WI38 (cell line): ENCODE results near the gene C1orf198.

Source experiments
- H3K4me3 ChIP-seq: 2 replicates; pipeline ENCODE4 v1.5.1; 2011; ENCODE audit warnings: low read depth, mild to moderate bottlenecking, control low read depth, low read length
- TF ChIP-seq, protein P1 (sequence below): IDR thresholded peaks from 2 replicates; pipeline ENCODE4 v1.5.1; 2012; ENCODE audit warnings: low read depth, mild to moderate bottlenecking, control low read depth, low read length

Gene C1orf198

GRCh38 chr1:230844561-230844960 lies 23.8 kb downstream of the C1orf198 start:
- H3K4me3 ChIP-seq: no peak overlapping the region
- TF ChIP-seq, protein P1, sequence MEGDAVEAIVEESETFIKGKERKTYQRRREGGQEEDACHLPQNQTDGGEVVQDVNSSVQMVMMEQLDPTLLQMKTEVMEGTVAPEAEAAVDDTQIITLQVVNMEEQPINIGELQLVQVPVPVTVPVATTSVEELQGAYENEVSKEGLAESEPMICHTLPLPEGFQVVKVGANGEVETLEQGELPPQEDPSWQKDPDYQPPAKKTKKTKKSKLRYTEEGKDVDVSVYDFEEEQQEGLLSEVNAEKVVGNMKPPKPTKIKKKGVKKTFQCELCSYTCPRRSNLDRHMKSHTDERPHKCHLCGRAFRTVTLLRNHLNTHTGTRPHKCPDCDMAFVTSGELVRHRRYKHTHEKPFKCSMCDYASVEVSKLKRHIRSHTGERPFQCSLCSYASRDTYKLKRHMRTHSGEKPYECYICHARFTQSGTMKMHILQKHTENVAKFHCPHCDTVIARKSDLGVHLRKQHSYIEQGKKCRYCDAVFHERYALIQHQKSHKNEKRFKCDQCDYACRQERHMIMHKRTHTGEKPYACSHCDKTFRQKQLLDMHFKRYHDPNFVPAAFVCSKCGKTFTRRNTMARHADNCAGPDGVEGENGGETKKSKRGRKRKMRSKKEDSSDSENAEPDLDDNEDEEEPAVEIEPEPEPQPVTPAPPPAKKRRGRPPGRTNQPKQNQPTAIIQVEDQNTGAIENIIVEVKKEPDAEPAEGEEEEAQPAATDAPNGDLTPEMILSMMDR: no peak

- no peak overlapping the region for H3K4me3 ChIP-seq
- TF ChIP-seq, protein P1: no peak
These were observed 24.6 kb downstream of the C1orf198 start for GRCh38 chr1:230843503-230844309.

GRCh38 chr1:230842801-230843200 lies 25.5 kb downstream of the C1orf198 start:
- TF ChIP-seq, protein P1: no peak
- no peak overlapping the region for H3K4me3 ChIP-seq

DNA sequence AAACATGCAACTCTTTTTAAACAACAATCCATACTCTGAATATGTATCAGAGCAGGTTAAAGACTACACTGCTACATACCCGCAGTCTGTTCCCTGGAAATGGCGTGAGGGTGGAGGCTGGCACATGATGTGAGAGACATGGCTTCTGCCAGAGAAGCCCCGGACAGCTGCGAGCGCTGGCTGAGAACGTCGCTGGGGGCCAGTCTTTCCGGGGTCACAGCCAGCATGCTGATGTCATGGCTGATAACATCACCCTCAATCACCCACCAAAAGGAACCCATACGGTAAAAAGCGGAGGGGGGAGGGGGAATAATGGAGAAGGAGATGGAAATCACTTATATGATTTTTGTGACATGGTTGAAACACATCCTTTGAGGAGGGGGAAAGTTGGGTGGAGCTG lies 29.1 kb downstream of the C1orf198 start:
- H3K4me3 ChIP-seq: no peak overlapping the region
- TF ChIP-seq, protein P1: no peak

DNA sequence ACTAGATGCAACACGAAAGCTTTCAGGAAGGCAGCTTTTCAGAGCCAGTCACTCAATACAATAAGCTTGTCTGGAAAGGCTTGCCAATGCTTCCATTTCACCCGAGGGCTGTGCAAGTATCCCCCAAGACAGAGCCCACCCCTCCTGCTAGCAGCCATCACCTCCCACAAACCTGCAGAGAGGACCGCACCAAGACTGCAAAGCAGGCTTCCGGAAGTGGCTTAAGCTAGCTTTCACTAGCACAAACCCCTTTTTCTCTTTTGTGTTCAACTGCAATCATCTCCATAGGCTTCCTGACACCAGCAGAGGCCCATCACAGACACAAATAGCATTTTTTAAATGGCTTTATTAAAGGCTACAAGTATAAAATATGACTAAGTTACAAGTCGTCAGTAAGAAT lies 31.5 kb downstream of the C1orf198 start:
- H3K4me3 ChIP-seq: no peak overlapping the region
- TF ChIP-seq, protein P1: no peak

DNA sequence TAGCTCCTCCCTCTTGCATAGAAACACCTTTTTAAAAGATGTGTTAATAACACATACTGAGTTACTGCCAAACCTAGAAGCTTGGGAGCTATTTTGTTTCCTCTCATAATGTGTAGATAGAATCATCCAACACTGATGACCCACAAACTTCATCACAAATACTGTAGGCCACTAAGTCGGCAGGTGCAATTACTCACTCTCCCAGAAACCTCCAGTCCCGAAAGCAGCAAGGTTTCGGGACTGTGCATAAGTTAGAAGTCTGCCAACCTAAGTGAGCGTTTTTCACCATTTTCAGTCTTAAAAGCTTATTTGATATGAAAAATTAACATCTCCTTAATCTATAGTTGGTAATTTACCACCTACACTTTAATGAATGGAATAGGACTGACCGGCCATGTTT lies 32.0 kb downstream of the C1orf198 start:
- TF ChIP-seq, protein P1: no peak

DNA sequence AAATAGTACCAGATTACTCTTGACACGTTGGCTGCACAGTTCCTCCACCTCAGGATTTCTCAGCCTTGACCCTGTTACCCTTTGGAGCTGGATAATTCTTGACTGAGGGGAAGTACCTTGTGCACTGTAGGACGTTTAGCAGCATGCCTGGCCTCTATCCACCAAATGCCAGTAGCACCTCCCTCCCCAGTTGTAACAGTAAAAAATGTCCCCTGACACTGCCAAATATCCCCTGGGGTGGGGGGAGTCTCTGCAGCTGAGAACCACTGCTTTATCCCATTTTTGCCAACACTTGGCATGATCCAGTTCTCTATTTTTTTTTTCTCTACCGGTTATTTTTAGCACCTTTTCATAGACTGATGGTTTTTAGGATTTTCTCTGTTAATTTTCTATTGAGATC lies 34.0 kb downstream of the C1orf198 start:
- TF ChIP-seq, protein P1: no peak
- H3K4me3 ChIP-seq: no peak overlapping the region

More for the DNA sequence above, 32.0 kb downstream of the C1orf198 start:
- no peak overlapping the region for H3K4me3 ChIP-seq
